Right renal pelvis (tissue), 4 donors: ENCODE measurements around the gene EPS15. TPM values are rescaled to one million over a fixed set of nuclear protein-coding genes. Genes with fewer than 3 reads are reported as not detected.

Experiments used
- DNase-seq, 4 donors: peaks; one replicate each; pipeline ENCODE4 v3.0.0-alpha.2; 2013; ENCODE audit warnings: low read depth in 4 of 4, low spot score in 3 of 4, missing footprints in 1 of 4
- polyA plus RNA-seq, 4 donors: library from polyadenylated mRNA; unstranded; fragments of 120-200 nt; gene quantifications; one replicate each; pipeline ENCODE4 v1.2.1, GENCODE V29; 2013; ENCODE audit not compliant: insufficient read length in 4 of 4

EPS15 gene
- polyA plus RNA-seq, 4 donors: 37.5 to 50.8 (median 45.6) TPM

GRCh38 chr1:51304360-51304759, 214.7 kb downstream of the EPS15 start:
- no peak for DNase-seq

Other genes with a start within 250 kb of the EPS15 start
- gene TTC39A, start 188.7 kb downstream of the EPS15 start, polyA plus RNA-seq: 10 to 100 TPM in 1 of 4 donors, 1 to 10 TPM in 3; 6.5 to 12.1 (median 8.0) TPM
- 100 to 1,000 TPM; 116 to 150 (median 146) TPM for gene OSBPL9, start 97.8 kb upstream of the EPS15 start, polyA plus RNA-seq